Central memory CD8-positive, alpha-beta T cell (primary cell): ENCODE data around the gene ESCO1.
"Not testable (repeated sequence)": the region's sequence is repeated elsewhere in the genome, so short reads cannot be mapped to it uniquely, and the experiment has no call there.

ENCODE experiments used
- ATAC-seq: fragments of 150-1000 bp; cut with Tn5 transposase; replicated peaks from 2 replicates; pipeline ENCODE4 v1.10.0; 2022; ENCODE audit warnings: mild to moderate bottlenecking, moderate FRiP score, moderate number of reproducible peaks; ENCODE audit not compliant: poor library complexity, severe bottlenecking; ENCODE audit errors: extremely low read depth
- DNase-seq, 2 donors: peaks; one replicate each; pipeline ENCODE4 v3.0.0; 2021; ENCODE audit warnings: low spot score in 2 of 2
- H3K27ac Mint-ChIP-seq: one replicate; pipeline ENCODE4 v1.8.0; 2022; ENCODE audit warnings: low read depth, mild to moderate bottlenecking, moderate library complexity, mixed read lengths
- H3K27me3 Mint-ChIP-seq: one replicate; pipeline ENCODE4 v1.8.0; 2022; ENCODE audit warnings: mixed read lengths
- H3K36me3 Mint-ChIP-seq: one replicate; pipeline ENCODE4 v1.8.0; 2022; ENCODE audit warnings: mild to moderate bottlenecking, moderate library complexity, mixed read lengths; ENCODE audit not compliant: insufficient read depth
- H3K4me1 Mint-ChIP-seq: one replicate; pipeline ENCODE4 v1.8.0; 2022; ENCODE audit warnings: mixed read lengths
- H3K4me3 Mint-ChIP-seq: one replicate; pipeline ENCODE4 v1.8.0; 2022; ENCODE audit warnings: mild to moderate bottlenecking, moderate library complexity, mixed read lengths
- H3K9me3 Mint-ChIP-seq: one replicate; pipeline ENCODE4 v1.8.0; 2022; ENCODE audit warnings: mixed read lengths

ESCO1 gene

DNA sequence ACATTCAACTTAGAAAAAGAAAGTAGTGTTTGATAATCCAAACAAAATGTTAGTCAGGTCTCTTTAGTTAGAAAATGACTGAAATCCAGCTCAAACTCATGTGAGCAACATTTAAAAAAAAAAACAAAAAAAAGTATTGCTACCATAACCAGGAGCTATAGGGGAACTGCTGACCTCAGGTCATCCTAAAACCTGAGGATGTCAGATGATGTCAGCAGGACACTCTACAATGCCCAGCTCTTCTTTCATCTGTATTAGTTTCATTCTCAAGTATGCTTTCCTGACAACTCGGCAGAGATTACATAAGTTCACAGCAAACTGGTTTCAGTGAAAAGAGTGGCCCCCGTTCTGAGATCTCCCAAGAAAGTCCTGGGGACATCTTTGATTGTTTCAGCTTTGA lies 4.2 kb upstream of the ESCO1 start:
- Mint-ChIP-seq H3K27ac (peak overlapping the region; percentile 65), H3K4me1 (peaks cover 15% of the 10 kb centered on the region), H3K36me3 (peaks cover 17% of the 10 kb centered on the region), H3K4me3 (peak overlapping the region; percentile 31), H3K9me3 (no peaks in the 10 kb centered on the region), H3K27me3 (no peaks in the 10 kb centered on the region)
- no peak for DNase-seq
- no peak for ATAC-seq

- H3K27me3 Mint-ChIP-seq = no peaks in the 10 kb centered on the region
- H3K9me3 Mint-ChIP-seq = no peaks in the 10 kb centered on the region
- ATAC-seq = no peak
- peak overlapping the region; percentile 86 for H3K4me3 Mint-ChIP-seq
- peak overlapping the region; percentile 95 for H3K27ac Mint-ChIP-seq
- H3K36me3 Mint-ChIP-seq = peaks cover 20% of the 10 kb centered on the region
- DNase-seq = no peak
- peaks cover 31% of the 10 kb centered on the region for H3K4me1 Mint-ChIP-seq
Measured at GRCh38 chr18:21602299-21602587, 1.7 kb upstream of the ESCO1 start.

GRCh38 chr18:21599585-21600525 lies 649 bp downstream of the ESCO1 start:
- H3K27me3 Mint-ChIP-seq = no peaks in the 10 kb centered on the region
- peak overlapping the region; percentile 86 for H3K4me3 Mint-ChIP-seq
- peaks cover 22% of the 10 kb centered on the region for H3K4me1 Mint-ChIP-seq
- DNase-seq = no peak
- H3K9me3 Mint-ChIP-seq = no peaks in the 10 kb centered on the region
- peaks cover 20% of the 10 kb centered on the region for H3K36me3 Mint-ChIP-seq
- ATAC-seq = peak; percentile 56
- H3K27ac Mint-ChIP-seq = peak overlapping the region; percentile 95

DNA sequence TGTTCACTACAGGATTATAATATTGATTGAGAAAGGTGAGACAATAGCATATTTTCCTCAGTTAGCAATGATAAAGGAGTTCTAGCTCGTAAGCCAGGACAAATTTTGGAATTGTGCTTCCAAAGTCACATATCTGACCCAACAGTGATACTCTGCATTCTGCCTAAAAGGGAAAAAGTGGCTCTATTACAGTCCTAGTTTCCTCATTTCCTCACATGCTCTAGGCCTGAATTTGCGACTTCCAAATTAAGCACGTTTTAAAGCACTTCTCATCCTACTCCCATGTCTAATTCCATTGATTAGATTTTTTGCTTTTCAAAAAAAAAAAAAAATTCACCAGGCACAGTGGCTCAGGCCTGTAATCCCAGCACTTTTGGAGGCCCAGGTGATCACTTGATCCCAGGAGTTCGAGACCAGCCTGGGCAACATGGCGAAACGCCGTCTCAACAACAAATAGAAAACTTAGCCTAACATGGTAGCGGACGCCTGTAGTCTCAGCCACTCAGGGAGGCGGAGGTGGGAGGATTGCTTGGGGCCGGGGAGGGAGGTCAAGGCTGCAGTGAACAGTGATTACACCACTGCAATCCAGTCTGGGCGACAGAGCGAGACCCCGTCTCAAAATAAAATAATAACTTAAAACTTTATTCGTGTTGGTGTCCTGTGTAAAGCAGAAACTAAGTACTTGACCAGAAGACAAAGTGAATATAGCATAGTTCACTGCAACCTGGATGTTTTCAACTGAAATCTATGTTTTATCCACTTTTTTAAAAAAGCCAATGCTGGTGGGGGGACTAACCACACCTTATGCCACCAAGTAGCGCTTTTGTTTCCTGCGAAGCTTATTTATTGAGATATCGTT lies 1.5 kb downstream of the ESCO1 start:
- Mint-ChIP-seq H3K9me3 (no peaks in the 10 kb centered on the region), H3K4me3 (peak overlapping the region; percentile 86), H3K36me3 (peaks cover 18% of the 10 kb centered on the region), H3K27me3 (no peaks in the 10 kb centered on the region), H3K27ac (peak overlapping the region; percentile 95), H3K4me1 (peaks cover 25% of the 10 kb centered on the region)
- ATAC-seq (no peak), DNase-seq (no peak)

DNA sequence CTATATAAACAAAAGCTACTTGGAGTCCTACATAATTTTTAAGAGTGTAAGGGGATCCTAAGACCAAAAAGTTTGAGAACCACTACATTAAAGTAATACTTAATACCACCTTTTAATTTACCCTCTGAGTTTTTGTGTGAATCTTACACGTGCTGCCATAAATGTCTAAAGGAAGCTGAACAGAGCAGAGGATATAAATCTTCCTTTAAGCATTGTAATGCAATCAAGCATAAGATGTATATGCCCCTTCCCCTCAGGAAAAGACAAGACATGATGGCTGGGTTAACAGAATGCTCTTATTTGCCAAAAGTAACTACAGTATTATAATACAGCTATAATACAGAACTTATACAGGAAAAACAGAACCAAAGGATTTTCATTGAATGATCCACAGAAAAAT lies 2.9 kb downstream of the ESCO1 start:
- Mint-ChIP-seq H3K27ac (no peak overlapping the region), H3K9me3 (no peaks in the 10 kb centered on the region), H3K4me1 (peaks cover 30% of the 10 kb centered on the region), H3K27me3 (no peaks in the 10 kb centered on the region), H3K4me3 (no peak overlapping the region), H3K36me3 (peaks cover 20% of the 10 kb centered on the region)
- ATAC-seq (no peak), DNase-seq (no peak)

DNA sequence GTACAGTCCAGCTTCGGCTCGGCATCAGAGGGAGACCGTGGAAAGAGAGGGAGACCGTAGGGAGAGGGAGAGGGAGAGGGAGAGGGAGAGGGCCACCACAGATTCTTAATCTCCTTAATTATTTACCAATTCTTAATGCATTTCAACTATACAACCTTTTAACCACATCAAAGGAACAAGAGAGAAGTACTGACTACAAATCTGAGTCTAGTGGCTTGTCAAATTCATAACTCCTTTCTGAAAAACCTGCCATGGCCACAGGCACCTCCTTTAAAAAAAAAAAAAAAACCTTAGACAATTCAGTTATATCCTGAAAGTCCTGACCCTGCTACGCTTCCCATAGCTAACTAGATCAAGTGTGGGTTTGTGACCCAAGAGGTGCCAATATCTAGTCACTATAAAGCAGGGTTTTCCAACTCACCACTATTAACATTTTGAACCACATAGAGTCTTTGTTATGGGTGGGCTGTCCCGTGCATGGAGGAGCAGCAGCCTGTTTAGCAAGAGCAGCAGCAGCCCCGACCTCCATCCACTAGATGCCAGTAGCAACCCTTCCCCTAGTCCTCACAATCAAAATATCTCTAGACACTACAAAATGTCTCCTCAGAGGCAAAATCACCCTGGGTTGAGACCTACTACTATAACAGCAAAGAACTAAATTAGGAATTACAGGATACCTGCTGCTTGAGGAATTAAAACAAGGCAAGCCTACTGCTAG lies 6.8 kb downstream of the ESCO1 start:
- Mint-ChIP-seq H3K4me1 (peaks cover 38% of the 10 kb centered on the region), H3K4me3 (no peak overlapping the region), H3K9me3 (no peaks in the 10 kb centered on the region), H3K27me3 (no peaks in the 10 kb centered on the region), H3K36me3 (peaks cover 4% of the 10 kb centered on the region), H3K27ac (peak overlapping the region; percentile 41)
- DNase-seq (no peak), ATAC-seq (peak; percentile 68)

DNA sequence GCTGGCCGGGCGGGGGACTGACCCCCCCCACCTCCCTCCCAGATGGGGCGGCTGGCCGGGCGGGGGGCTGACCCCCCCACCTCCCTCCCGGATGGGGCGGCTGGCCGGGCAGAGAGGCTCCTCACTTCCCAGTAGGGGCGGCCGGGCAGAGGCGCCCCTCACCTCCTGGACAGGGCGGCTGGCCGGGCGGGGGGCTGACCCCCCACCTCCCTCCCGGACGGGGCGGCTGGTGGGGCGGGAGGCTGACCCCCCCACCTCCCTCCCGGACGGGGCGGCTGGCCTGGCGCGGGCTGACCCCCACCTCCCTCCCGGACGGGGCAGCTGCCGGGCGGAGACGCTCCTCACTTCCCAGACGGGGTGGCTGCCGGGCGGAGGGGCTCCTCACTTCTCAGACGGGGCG lies 8.1 kb downstream of the ESCO1 start:
- DNase-seq, ATAC-seq, H3K36me3 Mint-ChIP-seq, H3K27ac Mint-ChIP-seq, H3K27me3 Mint-ChIP-seq, H3K4me3 Mint-ChIP-seq, H3K9me3 Mint-ChIP-seq: not testable (repeated sequence)
- peaks cover 36% of the 10 kb centered on the region for H3K4me1 Mint-ChIP-seq

DNA sequence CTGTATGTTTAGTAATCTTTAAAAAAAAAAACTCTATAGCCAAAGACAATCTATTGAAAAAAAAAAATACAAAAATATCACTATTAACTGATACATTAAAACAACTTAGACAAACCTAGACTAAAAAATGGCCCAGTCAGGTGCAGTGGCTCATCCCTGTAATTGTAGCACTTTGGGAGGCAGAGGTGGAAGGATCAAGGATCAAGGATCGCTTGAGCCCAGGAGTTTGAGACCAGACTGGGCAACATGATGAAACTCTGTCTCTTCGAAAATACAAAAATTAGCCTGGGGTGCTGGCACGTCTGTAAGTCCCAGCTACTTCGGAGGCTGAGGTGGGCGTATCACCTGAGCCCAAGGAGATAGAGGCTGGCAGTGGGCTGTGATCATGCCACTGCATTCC lies 16.1 kb downstream of the ESCO1 start:
- H3K4me1 Mint-ChIP-seq = peaks cover 37% of the 10 kb centered on the region

DNA sequence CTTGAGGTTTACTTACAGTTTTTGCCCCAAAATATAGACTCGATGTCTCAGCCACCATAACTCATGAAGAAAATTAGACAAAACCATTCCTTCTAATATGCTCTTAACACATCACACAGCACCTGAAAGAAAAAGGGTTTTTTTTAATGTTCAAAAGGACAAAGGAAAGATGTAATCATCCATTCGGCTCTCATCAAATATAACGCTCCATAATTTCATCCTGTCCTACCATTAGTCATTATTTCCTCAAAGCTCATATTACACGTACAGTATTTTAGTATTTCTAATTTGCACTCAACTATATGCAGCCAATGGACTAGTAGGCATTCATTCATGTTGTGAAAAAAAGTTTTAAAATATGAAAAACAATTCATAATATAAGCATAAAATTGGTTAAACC lies 24.8 kb downstream of the ESCO1 start:
- ATAC-seq (no peak), DNase-seq (no peak)
- H3K27ac Mint-ChIP-seq = no peak overlapping the region
- no peak overlapping the region for H3K4me3 Mint-ChIP-seq
- peaks cover 19% of the 10 kb centered on the region for H3K4me1 Mint-ChIP-seq
- H3K36me3 Mint-ChIP-seq = peaks cover 67% of the 10 kb centered on the region
- no peaks in the 10 kb centered on the region for H3K9me3 Mint-ChIP-seq
- H3K27me3 Mint-ChIP-seq = no peaks in the 10 kb centered on the region

More for the DNA sequence above, 16.1 kb downstream of the ESCO1 start:
- Mint-ChIP-seq H3K36me3 (peaks cover 25% of the 10 kb centered on the region), H3K27me3 (no peaks in the 10 kb centered on the region), H3K4me3 (no peak overlapping the region), H3K9me3 (no peaks in the 10 kb centered on the region), H3K27ac (no peak overlapping the region)
- DNase-seq (no peak), ATAC-seq (no peak)

- H3K9me3 Mint-ChIP-seq = no peaks in the 10 kb centered on the region
- no peaks in the 10 kb centered on the region for H3K27me3 Mint-ChIP-seq
- H3K4me3 Mint-ChIP-seq = no peak overlapping the region
- peaks cover 73% of the 10 kb centered on the region for H3K36me3 Mint-ChIP-seq
- ATAC-seq (no peak), DNase-seq (no peak)
- H3K27ac Mint-ChIP-seq = no peak overlapping the region
- peaks cover 11% of the 10 kb centered on the region for H3K4me1 Mint-ChIP-seq
Measured at GRCh38 chr18:21571772-21572171, 28.7 kb downstream of the ESCO1 start.

DNA sequence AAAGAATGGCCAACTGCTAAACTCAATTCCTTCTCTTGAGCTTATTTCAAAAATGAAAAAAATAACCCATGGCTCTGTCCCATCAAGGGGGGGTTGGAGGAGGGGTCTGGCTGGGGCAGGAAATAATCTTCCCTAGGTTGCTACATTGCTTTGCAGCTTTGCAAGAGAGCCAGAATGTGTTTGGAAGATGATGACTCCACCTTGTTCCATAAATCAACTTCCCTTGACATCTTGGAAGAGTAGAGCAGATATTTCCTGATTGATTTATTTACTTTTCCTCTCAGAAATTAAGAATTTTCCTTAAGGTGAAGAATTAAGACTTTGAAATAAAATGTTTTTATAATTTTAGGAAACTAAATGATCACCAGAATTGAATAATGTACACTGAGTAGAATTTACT lies 41.3 kb downstream of the ESCO1 start:
- Mint-ChIP-seq H3K27ac (peak overlapping the region; percentile 27), H3K27me3 (no peaks in the 10 kb centered on the region), H3K4me3 (no peak overlapping the region), H3K4me1 (peaks cover 6% of the 10 kb centered on the region), H3K36me3 (peaks cover 51% of the 10 kb centered on the region), H3K9me3 (no peaks in the 10 kb centered on the region)
- DNase-seq (no peak), ATAC-seq (no peak)

- no peak for ATAC-seq
- H3K4me1 Mint-ChIP-seq = peaks cover 3% of the 10 kb centered on the region
- no peaks in the 10 kb centered on the region for H3K27me3 Mint-ChIP-seq
- no peak for DNase-seq
- H3K27ac Mint-ChIP-seq = no peak overlapping the region
- H3K36me3 Mint-ChIP-seq = peaks cover 48% of the 10 kb centered on the region
- H3K4me3 Mint-ChIP-seq = no peak overlapping the region
- no peaks in the 10 kb centered on the region for H3K9me3 Mint-ChIP-seq
Measured at GRCh38 chr18:21557607-21558253, 42.8 kb downstream of the ESCO1 start.
